GM18502 (cell line): ENCODE data around the gene PCP4L1.

Experiments used
- ATAC-seq: cut with Tn5 transposase; IDR thresholded peaks from one replicate; pipeline ENCODE4 v1.9.1; 2021; ENCODE audit warnings: mild to moderate bottlenecking; ENCODE audit not compliant: unreplicated experiment, poor library complexity

Gene PCP4L1

GRCh38 chr1:161261261-161262235 lies 3.0 kb downstream of the PCP4L1 start:
- no peak for ATAC-seq

GRCh38 chr1:161265305-161265704 lies 6.8 kb downstream of the PCP4L1 start:
- ATAC-seq: no peak

GRCh38 chr1:161266202-161266601 lies 7.7 kb downstream of the PCP4L1 start:
- ATAC-seq: no peak

GRCh38 chr1:161266836-161267235 lies 8.3 kb downstream of the PCP4L1 start:
- no peak for ATAC-seq

- no peak for ATAC-seq
Observed at GRCh38 chr1:161267321-161267720, 8.8 kb downstream of the PCP4L1 start.

DNA sequence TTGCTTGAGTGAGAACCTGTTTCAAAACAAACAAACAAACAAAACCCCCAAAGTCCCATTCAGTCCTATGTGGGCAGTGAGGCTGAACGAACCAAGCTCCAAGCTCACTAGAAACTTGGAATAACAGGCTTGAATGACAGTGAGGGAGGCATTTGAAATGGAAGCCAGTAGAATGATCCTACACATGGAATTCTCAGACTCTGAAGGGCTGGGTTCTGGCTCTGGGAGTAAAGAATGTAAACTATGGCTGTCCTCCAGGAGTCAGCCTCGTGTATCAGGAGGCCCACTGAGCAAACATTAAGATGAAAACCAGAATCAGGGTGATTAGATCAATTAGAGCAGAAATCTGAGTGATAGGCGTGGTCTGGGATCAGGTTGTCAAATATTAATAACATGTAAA lies 14.9 kb downstream of the PCP4L1 start:
- ATAC-seq: no peak

DNA sequence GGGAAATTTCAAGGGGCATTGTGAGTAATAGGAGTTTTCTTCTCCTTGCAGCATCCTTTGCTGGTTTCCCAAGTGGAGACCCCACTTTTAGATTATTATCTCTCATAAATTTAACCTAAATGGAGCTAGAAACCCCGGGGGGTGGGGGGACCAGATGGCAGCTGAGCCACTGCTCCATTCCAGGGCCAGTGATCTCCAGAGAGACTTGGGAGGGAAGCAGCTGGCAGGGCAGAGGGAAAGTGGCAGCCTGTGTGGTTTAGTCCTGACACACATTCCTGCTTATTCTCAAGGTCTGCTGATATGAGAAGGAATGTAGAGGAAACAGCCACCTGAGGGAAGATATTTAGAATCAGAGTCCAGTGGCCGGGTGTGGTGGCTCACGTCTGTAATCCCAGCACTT lies 16.3 kb downstream of the PCP4L1 start:
- ATAC-seq: no peak

DNA sequence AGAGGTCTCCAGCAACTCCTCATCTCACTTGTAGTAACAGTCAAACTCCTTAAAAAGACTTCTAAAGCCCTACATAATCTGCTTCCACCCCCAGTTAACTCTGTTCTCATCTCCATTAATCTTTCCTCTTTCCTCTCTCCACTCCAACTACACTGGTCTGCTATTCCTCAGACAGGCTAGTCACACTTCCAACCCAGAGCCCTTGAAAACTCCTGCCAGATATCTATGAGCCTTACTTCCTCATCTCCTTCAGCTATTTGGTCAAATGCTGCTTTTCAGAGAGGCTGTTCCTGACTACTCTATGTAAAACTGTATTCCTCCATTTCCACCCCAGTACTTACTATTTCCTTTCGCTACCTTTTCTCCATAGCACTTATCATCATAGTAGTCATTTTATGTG lies 24.4 kb downstream of the PCP4L1 start:
- no peak for ATAC-seq

- no peak for ATAC-seq
Observed at GRCh38 chr1:161285113-161285512, 26.6 kb downstream of the PCP4L1 start.

- ATAC-seq: no peak
Observed at GRCh38 chr1:161285521-161285920, 27.0 kb downstream of the PCP4L1 start.

DNA sequence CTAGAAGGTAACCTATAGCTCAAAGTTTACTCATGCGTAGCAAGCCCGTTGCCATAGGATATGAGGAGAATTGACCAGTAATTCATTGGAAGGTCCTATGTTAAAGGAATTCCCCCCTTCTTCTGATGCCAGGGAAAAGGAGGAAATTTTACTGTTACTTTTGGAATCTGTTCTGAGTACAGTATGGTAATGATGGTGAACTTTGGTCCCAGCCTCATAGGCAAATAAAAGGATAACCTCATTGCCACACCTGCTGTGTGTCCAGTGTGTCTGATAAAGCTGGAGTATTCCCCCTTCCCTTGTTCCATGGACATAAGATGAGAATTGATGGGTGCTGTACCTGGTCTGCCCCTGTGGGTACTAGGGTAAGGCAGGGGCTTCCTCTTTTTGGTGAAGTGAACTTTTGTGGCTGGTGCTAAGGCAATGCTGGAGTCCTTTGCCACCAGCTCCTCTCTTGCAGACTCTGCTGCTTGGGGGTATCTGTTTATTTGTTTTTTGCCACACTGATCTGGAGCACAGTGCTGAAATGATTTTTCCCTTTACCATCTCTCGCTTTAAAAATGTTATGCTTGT lies 29.0 kb downstream of the PCP4L1 start:
- ATAC-seq: no peak

GRCh38 chr1:161290779-161291178 lies 32.2 kb downstream of the PCP4L1 start:
- no peak for ATAC-seq

DNA sequence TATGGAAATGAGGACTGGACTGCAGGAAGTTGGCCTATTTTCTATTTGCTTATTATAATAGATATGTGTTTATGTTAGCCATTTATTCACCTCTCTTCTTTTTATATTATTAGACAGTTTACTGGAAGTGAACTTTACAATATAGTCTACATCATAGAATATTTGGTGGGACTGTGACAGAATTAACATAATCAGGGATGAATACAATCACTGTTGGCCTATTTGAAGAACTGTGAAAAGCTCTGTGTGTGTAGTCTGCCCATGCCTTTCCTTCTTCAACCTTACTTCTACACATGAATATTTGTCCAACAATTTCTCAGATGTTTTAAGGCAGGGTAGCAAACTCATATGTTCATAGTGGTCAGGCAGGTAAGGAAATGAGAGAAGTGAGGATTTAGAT lies 38.9 kb downstream of the PCP4L1 start:
- no peak for ATAC-seq

DNA sequence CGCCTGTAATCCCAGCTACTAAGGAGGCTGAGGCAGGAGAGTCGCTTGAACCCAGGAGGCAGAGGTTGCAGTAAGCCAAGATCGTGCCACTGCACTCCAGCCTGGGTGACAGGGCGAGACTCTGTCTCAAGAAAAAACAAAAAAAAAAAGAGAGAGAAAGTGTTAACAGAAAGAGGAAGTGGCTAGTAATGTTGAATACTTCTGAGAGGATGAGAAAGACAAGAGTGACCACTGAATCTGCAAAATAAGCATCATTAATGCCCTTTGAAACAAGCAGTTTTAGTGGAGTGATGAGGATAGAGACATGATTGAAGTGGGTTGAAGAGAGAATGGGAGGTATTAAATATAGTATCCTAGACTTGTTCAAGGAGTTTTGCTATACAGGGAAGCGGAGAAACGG lies 39.6 kb downstream of the PCP4L1 start:
- ATAC-seq: no peak

GRCh38 chr1:161299347-161299746 lies 40.8 kb downstream of the PCP4L1 start:
- ATAC-seq: no peak

DNA sequence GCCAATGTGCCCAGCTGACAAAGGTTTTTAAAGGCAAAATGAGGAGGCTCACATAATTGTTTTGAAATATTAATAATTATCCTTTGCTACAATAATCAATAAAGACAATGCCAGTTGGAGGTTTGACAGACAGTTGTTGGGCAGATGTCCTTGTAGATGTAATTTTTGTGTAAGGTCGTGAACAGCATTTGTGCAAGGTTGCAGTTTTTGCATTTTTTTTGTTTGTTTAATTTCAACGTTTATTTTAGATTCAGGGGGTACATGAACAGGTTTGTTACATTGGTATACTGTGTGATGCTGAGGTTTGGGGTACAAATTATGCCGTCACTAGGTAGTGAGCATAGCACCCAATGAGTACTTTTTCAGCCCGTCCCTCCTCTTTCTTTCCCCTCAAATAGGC lies 41.9 kb downstream of the PCP4L1 start:
- no peak for ATAC-seq

GRCh38 chr1:161304927-161305866 lies 46.7 kb downstream of the PCP4L1 start:
- no peak for ATAC-seq

GRCh38 chr1:161305867-161306519 lies 47.4 kb downstream of the PCP4L1 start:
- ATAC-seq: peak; percentile 80

DNA sequence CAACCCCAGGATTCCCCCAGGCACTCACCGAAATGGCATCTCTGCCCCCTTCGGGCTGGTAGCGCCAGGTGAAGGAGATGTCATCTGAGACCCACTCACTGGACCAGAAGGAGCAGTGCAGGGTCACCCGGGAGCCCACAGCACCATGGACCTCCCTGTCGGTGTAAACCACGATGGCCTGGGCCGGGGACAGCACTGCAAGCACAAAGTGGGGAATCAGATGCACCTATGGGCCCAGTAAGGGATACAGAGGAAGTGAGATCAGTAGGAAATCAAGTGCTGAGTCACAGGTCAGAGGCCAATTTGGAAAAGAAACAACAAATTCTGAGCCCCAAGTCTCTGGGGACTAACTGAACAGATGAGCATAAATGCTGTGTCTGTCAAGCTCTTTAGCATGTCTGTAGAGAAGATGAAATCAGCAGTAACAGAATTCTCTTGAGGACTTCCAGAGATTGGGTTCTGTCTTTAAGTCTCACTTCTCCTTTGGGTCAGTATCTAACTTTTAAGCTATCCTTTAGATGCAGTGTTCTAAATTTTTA lies 48.8 kb downstream of the PCP4L1 start:
- no peak for ATAC-seq
